HG03139 (cell line): Measurements from ENCODE around the gene PIANP.
"Not testable (repeated sequence)": the region's sequence is repeated elsewhere in the genome, so short reads cannot be mapped to it uniquely, and the experiment has no call there.

Experiments used
- ATAC-seq: cut with Tn5 transposase; IDR thresholded peaks from one replicate; pipeline ENCODE4 v1.9.1; 2021; ENCODE audit not compliant: unreplicated experiment

PIANP gene

GRCh38 chr12:6700646-6701051, at the start of gene PIANP:
Gene PIANP (minus strand): TSS chr12:6700815. CDS start chr12:6698061, 2,754 bp downstream.
- ATAC-seq = no peak

- no peak for ATAC-seq
These were observed 48.1 kb upstream of the PIANP start for GRCh38 chr12:6748761-6749160.

GRCh38 chr12:6747216-6747615, 46.6 kb upstream of the PIANP start:
- no peak for ATAC-seq

- ATAC-seq = no peak
These were observed 45.3 kb upstream of the PIANP start for GRCh38 chr12:6745741-6746525.

GRCh38 chr12:6743300-6743699, 42.7 kb upstream of the PIANP start:
- not testable (repeated sequence) for ATAC-seq

- ATAC-seq = no peak
These were observed 42.2 kb upstream of the PIANP start for GRCh38 chr12:6742834-6743233.

- ATAC-seq = not testable (repeated sequence)
These were observed 41.5 kb upstream of the PIANP start for GRCh38 chr12:6742080-6742479.

GRCh38 chr12:6736754-6737153, 36.1 kb upstream of the PIANP start:
- no peak for ATAC-seq

GRCh38 chr12:6735448-6736191, 35.0 kb upstream of the PIANP start:
- ATAC-seq = no peak

GRCh38 chr12:6734506-6735387, 34.1 kb upstream of the PIANP start:
- no peak for ATAC-seq

- ATAC-seq = no peak
These were observed 29.6 kb upstream of the PIANP start for GRCh38 chr12:6730169-6730568.

GRCh38 chr12:6729186-6729585, 28.6 kb upstream of the PIANP start:
- no peak for ATAC-seq

GRCh38 chr12:6725350-6725749, 24.7 kb upstream of the PIANP start:
- ATAC-seq = no peak

GRCh38 chr12:6724409-6724797, 23.8 kb upstream of the PIANP start:
- ATAC-seq = peak; percentile 13

- ATAC-seq = peak; percentile 96
These were observed 23.2 kb upstream of the PIANP start, which contains the start of gene COPS7A for GRCh38 chr12:6723607-6724408. Gene COPS7A (plus strand): TSS chr12:6724046. CDS start chr12:6724657, 611 bp downstream.

GRCh38 chr12:6722863-6723262, 22.2 kb upstream of the PIANP start:
- no peak for ATAC-seq

- ATAC-seq = no peak
These were observed 16.3 kb upstream of the PIANP start for GRCh38 chr12:6716874-6717437.

- not testable (repeated sequence) for ATAC-seq
These were observed 15.6 kb upstream of the PIANP start for GRCh38 chr12:6716031-6716873.

GRCh38 chr12:6708960-6709394, 8.4 kb upstream of the PIANP start:
- no peak for ATAC-seq
